HCT116 (cell line): ENCODE data around the gene ZNF747. TPM values are rescaled to one million over a fixed set of nuclear protein-coding genes. Genes with fewer than 3 reads are reported as not detected.

Experiments
- ATAC-seq: fragments of 200-7000 bp; cut with Tn5 transposase; 2 replicates; pipeline ENCODE4 v1.9.1; 2020; ENCODE audit warnings: mild to moderate bottlenecking, moderate library complexity
- BruUV-seq: library from RNA; stranded (reverse); fragments of 400-500 nt; replicated peaks from 2 replicates; lab custom pipeline; 2021; lab: Mats Ljungman, UMichigan
- CTCF ChIA-PET: fragments of 300-600 bp; sonication (Branson Sonifier 250); formaldehyde crosslinking; loops from one replicate; lab custom pipeline; 2021; ENCODE audit warnings: antibody characterized with exemption; lab: Charles Lee
- POLR2A ChIA-PET: fragments of 300-600, 350-600 bp; sonication (Branson Sonifier 250); formaldehyde crosslinking; loops from one replicate; lab custom pipeline; 2021; ENCODE audit warnings: antibody characterized with exemption; lab: Charles Lee
- RAD21 ChIA-PET, 2 experiments: fragments of 300-600 bp; sonication (Branson Sonifier 250); formaldehyde crosslinking; loops; one replicate each; lab custom pipeline; 2023; ENCODE audit warnings: low total read pairs in 2 of 2; ENCODE audit not compliant: uncharacterized antibody in 2 of 2, unreplicated experiment in 2 of 2, low non-redundant PET in 1 of 2; lab: Charles Lee
- DNase-seq: peaks from one replicate; pipeline ENCODE4 v3.0.0-alpha.2; 2010; ENCODE audit warnings: low read depth, low spot score
- H2AFZ ChIP-seq: fragments of 200-600 bp; shearing (Covaris generic), sonication (generic); 2 replicates; pipeline ENCODE4 v1.6.1; 2017; ENCODE audit warnings: low read depth, mixed run types, mixed read lengths, antibody characterized with exemption, low read length; ENCODE audit not compliant: poor library complexity, severe bottlenecking
- H3K27ac ChIP-seq: 2 replicates; pipeline ENCODE4 v1.5.1; 2012; ENCODE audit warnings: low read depth, low read length
- H3K27me3 ChIP-seq: fragments of 200-600 bp; sonication (generic); 2 replicates; pipeline ENCODE4 v1.6.1; 2016; ENCODE audit warnings: mixed run types, low read length, mixed read lengths; ENCODE audit not compliant: insufficient read depth
- H3K36me3 ChIP-seq, 2 experiments: fragments of 200-500 bp in 1 of 2; fragments of 200-600 bp in 1 of 2; sonication (Bioruptor generic) in 1 of 2; sonication (generic) in 1 of 2; 2 replicates each; pipeline versions ENCODE4 v1.5.1 to v1.6.1; 2014 to 2016; ENCODE audit warnings: low read length in 2 of 2, inconsistent platforms in 1 of 2, mixed read lengths in 1 of 2, mixed run types in 1 of 2; ENCODE audit not compliant: insufficient read depth in 2 of 2, control insufficient read depth in 1 of 2
- H3K4me1 ChIP-seq, 2 experiments: fragments of 200-600 bp in 1 of 2; sonication (generic) in 1 of 2; 2 replicates each; pipeline versions ENCODE4 v1.5.1 to v1.6.1; 2012 to 2017; ENCODE audit warnings: low read length in 2 of 2, inconsistent platforms in 1 of 2, mild to moderate bottlenecking in 1 of 2, mixed read lengths in 1 of 2, mixed run types in 1 of 2, moderate library complexity in 1 of 2; ENCODE audit not compliant: insufficient read depth in 2 of 2, control insufficient read depth in 1 of 2
- H3K4me2 ChIP-seq: fragments of 200-600 bp; sonication (generic); 2 replicates; pipeline ENCODE4 v1.6.1; 2017; ENCODE audit warnings: mixed run types, low read length, mixed read lengths
- H3K4me3 ChIP-seq, 2 experiments: fragments of 200-600 bp in 1 of 2; sonication (generic) in 1 of 2; replicated peaks in 1 of 2; 2 replicates each; pipeline ENCODE4 v1.5.1; 2011 to 2016; ENCODE audit warnings: low read length in 2 of 2, control low read depth in 1 of 2, low read depth in 1 of 2, mild to moderate bottlenecking in 1 of 2, mixed read lengths in 1 of 2, mixed run types in 1 of 2
- H3K79me2 ChIP-seq: fragments of 200-600 bp; sonication (generic); 2 replicates; pipeline ENCODE4 v1.6.1; 2017; ENCODE audit warnings: mild to moderate bottlenecking, mixed run types, low read length, moderate library complexity, mixed read lengths; ENCODE audit not compliant: insufficient read depth
- H3K9ac ChIP-seq: fragments of 200-600 bp; sonication (generic); 2 replicates; pipeline ENCODE4 v1.6.1; 2016; ENCODE audit warnings: low read length, mixed read lengths
- H3K9me2 ChIP-seq: fragments of 200-600 bp; sonication (generic), shearing (Covaris generic); 2 replicates; pipeline ENCODE4 v1.6.1; 2017; ENCODE audit warnings: mixed run types, mild to moderate bottlenecking, moderate library complexity; ENCODE audit not compliant: insufficient read depth
- H3K9me3 ChIP-seq, 2 experiments: fragments of 200-500 bp in 1 of 2; fragments of 200-600 bp in 1 of 2; sonication (Bioruptor generic) in 1 of 2; sonication (generic) in 1 of 2; 2 replicates each; pipeline ENCODE4 v1.6.1; 2014 to 2017; ENCODE audit warnings: low read length in 2 of 2, mixed read lengths in 2 of 2, inconsistent platforms in 1 of 2, low read depth in 1 of 2, mild to moderate bottlenecking in 1 of 2, mixed run types in 1 of 2, moderate library complexity in 1 of 2; ENCODE audit not compliant: control insufficient read depth in 1 of 2, insufficient read depth in 1 of 2
- H4K20me1 ChIP-seq: fragments of 200-600 bp; sonication (generic), shearing (Covaris generic); 2 replicates; pipeline ENCODE4 v1.6.1; 2017; ENCODE audit warnings: mixed run types, mild to moderate bottlenecking, moderate library complexity; ENCODE audit not compliant: insufficient read depth
- CTCF ChIP-seq, 3 experiments: fragments of 200-600 bp in 1 of 3; sonication (generic) in 1 of 3; IDR thresholded peaks in 2 of 3; conservative IDR thresholded peaks in 1 of 3; 2 replicates each; pipeline ENCODE4 v1.5.1; 2012 to 2017; ENCODE audit warnings: low read depth in 2 of 3, low read length in 2 of 3, antibody characterized with exemption in 1 of 3, borderline replicate concordance in 1 of 3, control low read depth in 1 of 3, mild to moderate bottlenecking in 1 of 3, mixed read lengths in 1 of 3, mixed run types in 1 of 3, moderate library complexity in 1 of 3; ENCODE audit not compliant: insufficient read depth in 1 of 3
- EGR1 ChIP-seq: IDR thresholded peaks from 2 replicates; pipeline ENCODE4 v1.6.1; 2012; ENCODE audit warnings: low read depth
- EZH2 ChIP-seq: fragments of 200-600 bp; sonication (generic); IDR thresholded peaks from 2 replicates; pipeline ENCODE4 v1.6.1; 2017; ENCODE audit warnings: antibody characterized with exemption, mixed run types
- POLR2AphosphoS5 ChIP-seq: IDR thresholded peaks from 2 replicates; pipeline ENCODE4 v1.6.1; 2011; ENCODE audit warnings: mild to moderate bottlenecking, low read depth, low read length, moderate library complexity
- ZBTB33 ChIP-seq: IDR thresholded peaks from 2 replicates; pipeline ENCODE4 v1.6.1; 2011; ENCODE audit warnings: mild to moderate bottlenecking, low read length, moderate library complexity; ENCODE audit not compliant: insufficient replicate concordance; ENCODE audit errors: extremely low read depth
- ZNF274 ChIP-seq: fragments of 200-500 bp; sonication (Bioruptor generic); IDR thresholded peaks from 2 replicates; pipeline ENCODE4 v1.6.1; 2014; ENCODE audit warnings: mild to moderate bottlenecking, low read depth, low read length, inconsistent platforms
- intact Hi-C: fragments of 100-400 bp; cut with micrococcal nuclease; formaldehyde crosslinking; loops from 2 replicates; pipeline ENCODE4 v1.10.0; 2022
- total RNA-seq: library from RNA; stranded (reverse); gene quantifications from one replicate; pipeline ENCODE4 v1.2.1, GENCODE V29; 2021; ENCODE audit not compliant: unreplicated experiment
- TF ChIP-seq, protein P1 (sequence below): IDR thresholded peaks from 2 replicates; pipeline ENCODE4 v1.6.1; 2012; ENCODE audit warnings: low read depth

ZNF747 gene
- total RNA-seq, 1 experiment from 2014 or later: 2.1 TPM

DNA sequence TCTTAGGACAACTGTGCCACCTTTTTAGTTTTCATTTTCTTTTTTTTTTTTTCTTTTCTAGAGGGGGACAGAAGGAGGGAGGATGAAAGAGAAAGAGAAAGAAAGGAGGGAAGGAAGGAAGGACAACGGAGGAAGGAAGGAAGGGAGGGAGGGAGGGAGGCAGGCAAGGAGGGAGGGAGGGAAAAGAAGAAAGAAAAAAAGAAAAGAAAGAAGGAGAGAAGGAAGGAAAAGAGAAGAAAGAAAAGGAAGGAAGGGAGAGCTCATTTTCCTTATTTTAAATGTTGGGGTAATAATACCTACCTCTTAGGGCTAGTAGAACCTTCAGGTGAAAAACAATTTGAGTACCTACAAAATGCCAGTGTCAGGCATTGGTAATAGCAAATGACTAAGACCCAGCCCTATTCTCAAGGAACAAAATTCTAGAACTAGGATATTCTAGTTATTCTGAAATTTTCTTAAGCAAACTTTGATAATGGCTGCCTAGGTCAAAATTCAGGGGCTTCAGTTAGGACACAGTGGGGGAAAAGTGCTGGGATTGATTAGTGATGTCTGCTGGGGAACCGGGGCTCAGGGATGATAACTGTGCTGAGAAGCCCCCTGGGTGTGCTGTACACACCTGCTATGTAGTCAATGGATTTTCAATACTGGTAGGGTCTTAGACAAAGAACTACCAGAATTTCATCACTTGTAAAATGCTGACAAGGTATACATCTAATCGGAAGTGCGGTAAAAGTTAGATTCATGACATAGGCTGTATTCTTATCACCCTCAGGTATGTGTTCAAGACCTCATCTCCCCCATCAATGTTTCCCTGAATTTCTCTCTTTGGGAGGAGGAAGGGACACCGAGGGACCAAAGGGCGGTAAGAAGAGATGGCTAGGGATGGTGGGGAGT, 31.0 kb downstream of the ZNF747 start (continued):
- TF ChIP-seq ZBTB33 (no peak), ZNF274 (no peak)

- H3K4me3 ChIP-seq: no peak overlapping the region
- H3K4me1 ChIP-seq: peaks cover 13 to 19% of the 10 kb centered on the region in 2 experiments
- peak; percentile 43; the same call in 1 of the 2 replicates for ATAC-seq
- H3K9me3 ChIP-seq: no peaks in the 10 kb centered on the region
- no peaks in the 10 kb centered on the region for H3K79me2 ChIP-seq
- no peaks in the 10 kb centered on the region for H3K27me3 ChIP-seq
- BruUV-seq: no TSS peak
- H3K36me3 ChIP-seq: no peaks in the 10 kb centered on the region
- H4K20me1 ChIP-seq: no peaks in the 10 kb centered on the region
- intact Hi-C loops: no loop called here
- H2AFZ ChIP-seq: no peak overlapping the region
- no peak for DNase-seq
- no peaks in the 10 kb centered on the region for H3K9me2 ChIP-seq
- no peak overlapping the region for H3K27ac ChIP-seq
- RAD21 ChIA-PET: no interaction called here
- TF ChIP-seq, protein P1, sequence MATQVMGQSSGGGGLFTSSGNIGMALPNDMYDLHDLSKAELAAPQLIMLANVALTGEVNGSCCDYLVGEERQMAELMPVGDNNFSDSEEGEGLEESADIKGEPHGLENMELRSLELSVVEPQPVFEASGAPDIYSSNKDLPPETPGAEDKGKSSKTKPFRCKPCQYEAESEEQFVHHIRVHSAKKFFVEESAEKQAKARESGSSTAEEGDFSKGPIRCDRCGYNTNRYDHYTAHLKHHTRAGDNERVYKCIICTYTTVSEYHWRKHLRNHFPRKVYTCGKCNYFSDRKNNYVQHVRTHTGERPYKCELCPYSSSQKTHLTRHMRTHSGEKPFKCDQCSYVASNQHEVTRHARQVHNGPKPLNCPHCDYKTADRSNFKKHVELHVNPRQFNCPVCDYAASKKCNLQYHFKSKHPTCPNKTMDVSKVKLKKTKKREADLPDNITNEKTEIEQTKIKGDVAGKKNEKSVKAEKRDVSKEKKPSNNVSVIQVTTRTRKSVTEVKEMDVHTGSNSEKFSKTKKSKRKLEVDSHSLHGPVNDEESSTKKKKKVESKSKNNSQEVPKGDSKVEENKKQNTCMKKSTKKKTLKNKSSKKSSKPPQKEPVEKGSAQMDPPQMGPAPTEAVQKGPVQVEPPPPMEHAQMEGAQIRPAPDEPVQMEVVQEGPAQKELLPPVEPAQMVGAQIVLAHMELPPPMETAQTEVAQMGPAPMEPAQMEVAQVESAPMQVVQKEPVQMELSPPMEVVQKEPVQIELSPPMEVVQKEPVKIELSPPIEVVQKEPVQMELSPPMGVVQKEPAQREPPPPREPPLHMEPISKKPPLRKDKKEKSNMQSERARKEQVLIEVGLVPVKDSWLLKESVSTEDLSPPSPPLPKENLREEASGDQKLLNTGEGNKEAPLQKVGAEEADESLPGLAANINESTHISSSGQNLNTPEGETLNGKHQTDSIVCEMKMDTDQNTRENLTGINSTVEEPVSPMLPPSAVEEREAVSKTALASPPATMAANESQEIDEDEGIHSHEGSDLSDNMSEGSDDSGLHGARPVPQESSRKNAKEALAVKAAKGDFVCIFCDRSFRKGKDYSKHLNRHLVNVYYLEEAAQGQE: no peak
- no peak for TF ChIP-seq EZH2
- TF ChIP-seq POLR2AphosphoS5: no peak
- no peak for TF ChIP-seq EGR1
- no peak for TF ChIP-seq CTCF (IDR thresholded peaks at IDR 0.05 in 2 of 3, conservative IDR thresholded peaks at IDR 0.05 in 1 of 3; ENCODE audit: borderline replicate concordance in 1 of 3, insufficient read depth in 1 of 3, low read depth in 2 of 3, low read length in 2 of 3)
- no peak overlapping the region for H3K9ac ChIP-seq
- POLR2A ChIA-PET: no interaction called here
- CTCF ChIA-PET: interaction anchor here (0.6 kb wide), 1 partner anchor 197 kb away, joined by 3 read pairs; no protein-coding TSS in a partner anchor
- H3K4me2 ChIP-seq: no peak overlapping the region
These were observed 35.4 kb downstream of the ZNF747 start for GRCh38 chr16:30499284-30499683.
